GM19372 (cell line): Measurements from ENCODE around the gene TRHDE.

Source experiments
- ATAC-seq: cut with Tn5 transposase; IDR thresholded peaks from one replicate; pipeline ENCODE4 v1.9.1; 2021; ENCODE audit warnings: mild to moderate bottlenecking, low read depth, moderate library complexity; ENCODE audit not compliant: unreplicated experiment

The TRHDE gene, protein sequence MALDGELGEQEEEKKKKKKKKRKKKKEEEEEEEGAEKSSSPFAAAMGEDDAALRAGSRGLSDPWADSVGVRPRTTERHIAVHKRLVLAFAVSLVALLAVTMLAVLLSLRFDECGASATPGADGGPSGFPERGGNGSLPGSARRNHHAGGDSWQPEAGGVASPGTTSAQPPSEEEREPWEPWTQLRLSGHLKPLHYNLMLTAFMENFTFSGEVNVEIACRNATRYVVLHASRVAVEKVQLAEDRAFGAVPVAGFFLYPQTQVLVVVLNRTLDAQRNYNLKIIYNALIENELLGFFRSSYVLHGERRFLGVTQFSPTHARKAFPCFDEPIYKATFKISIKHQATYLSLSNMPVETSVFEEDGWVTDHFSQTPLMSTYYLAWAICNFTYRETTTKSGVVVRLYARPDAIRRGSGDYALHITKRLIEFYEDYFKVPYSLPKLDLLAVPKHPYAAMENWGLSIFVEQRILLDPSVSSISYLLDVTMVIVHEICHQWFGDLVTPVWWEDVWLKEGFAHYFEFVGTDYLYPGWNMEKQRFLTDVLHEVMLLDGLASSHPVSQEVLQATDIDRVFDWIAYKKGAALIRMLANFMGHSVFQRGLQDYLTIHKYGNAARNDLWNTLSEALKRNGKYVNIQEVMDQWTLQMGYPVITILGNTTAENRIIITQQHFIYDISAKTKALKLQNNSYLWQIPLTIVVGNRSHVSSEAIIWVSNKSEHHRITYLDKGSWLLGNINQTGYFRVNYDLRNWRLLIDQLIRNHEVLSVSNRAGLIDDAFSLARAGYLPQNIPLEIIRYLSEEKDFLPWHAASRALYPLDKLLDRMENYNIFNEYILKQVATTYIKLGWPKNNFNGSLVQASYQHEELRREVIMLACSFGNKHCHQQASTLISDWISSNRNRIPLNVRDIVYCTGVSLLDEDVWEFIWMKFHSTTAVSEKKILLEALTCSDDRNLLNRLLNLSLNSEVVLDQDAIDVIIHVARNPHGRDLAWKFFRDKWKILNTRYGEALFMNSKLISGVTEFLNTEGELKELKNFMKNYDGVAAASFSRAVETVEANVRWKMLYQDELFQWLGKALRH

DNA sequence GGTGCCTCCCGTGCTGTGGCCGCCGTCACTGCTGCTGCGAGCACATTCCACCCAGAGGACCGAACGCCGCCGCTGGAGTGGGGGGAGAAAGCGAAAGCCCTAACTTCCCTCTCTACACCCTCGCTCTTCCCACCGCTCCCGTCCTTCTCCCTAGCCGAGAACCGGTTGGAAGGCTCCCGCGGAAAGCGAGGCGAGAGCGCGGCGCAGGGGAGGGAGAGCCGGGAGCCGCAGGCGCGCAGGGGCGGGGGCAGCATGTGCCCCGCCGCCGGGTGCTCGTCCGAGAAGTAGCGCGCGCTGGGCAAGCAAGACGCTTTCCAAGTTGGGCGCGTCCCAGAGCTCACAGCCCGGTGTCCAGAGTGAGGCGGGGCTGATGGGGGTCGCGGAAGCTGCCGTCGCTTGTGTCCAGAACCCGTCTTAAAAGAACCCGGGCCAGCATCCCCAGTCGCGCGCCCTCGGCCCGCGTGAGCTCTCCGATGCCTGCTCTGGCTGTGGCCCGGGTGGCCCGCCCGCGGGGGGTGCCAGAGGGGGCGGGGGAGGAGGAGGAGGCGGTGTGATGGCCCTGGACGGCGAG lies at the start of gene TRHDE:
Gene TRHDE, plus strand, starts transcription at position 280 of the 571 bp plus-strand sequence. Its CDS starts 274 bp downstream, at position 554.
- ATAC-seq: no peak

DNA sequence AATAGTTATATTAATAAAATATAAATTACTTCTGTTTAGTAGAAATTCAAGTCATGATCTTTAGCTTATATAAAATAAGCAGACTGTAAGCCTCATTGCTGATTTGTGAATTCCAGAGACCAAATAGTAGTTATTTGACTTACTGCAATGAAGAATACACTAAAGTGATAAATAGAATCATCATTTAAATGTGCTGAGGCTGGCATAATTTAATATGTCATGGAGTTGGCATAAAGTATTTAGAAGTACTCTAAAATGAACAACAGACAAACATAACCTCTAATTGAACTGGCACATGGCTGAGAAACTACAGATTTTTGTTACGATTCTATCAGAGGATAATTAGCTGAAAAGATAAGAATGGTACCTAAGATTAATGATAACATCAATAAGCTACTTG lies 45.7 kb upstream of the TRHDE start:
- no peak for ATAC-seq

DNA sequence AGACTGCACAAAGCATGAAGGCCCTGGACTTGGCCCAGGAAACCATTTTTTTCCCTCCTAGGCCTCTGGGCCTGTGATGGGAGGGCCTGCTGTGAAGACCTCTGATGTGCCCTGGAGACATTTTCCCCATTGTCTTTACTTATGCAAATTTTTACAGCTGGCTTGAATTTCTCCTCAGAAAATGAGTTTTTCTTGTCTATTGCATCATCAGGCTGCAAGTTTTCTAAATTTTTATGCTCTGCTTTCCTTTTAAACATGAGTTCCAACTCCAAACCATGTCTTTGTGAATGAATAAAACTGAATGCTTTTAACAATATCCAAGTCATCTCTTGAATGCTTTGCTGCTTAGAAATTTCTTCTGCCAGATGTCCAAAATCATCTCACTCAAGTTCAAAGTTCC lies 43.7 kb upstream of the TRHDE start:
- ATAC-seq: no peak

DNA sequence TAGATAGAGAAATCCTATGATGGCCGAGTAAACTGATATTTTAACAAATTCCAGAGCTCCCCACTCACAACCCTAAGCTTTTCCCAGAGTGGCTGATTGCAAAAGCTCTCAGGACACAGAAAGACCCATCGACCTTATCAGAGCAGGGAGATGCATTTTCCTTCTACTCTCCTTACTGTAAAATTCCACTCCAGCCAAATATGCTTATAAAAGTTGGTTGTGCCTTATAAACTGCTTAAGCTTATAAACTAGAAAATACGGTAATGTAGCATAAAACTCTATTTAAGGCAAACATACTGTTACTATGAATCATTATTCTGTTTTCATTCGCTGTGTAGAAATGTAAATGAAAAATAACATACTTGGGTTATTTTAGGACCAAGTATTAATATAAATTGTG lies 41.6 kb upstream of the TRHDE start:
- no peak for ATAC-seq

DNA sequence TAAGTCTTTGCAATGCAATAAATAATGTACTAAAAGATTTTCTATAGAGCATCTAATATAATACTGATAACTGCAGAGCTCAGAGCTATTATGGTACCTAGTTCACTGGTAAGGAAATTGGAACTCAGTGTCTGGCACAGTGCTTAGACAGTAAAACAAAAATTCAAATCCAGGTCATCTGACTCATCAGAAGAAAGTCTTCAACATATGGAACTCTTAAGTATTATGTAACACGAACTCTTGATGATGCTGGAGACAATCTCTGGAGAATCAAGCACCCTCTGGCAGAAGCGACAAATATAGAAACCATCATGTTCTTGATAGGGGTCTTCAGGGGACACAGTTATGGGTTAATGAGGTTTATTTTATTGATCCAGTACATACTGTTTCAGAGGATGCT lies 37.3 kb upstream of the TRHDE start:
- ATAC-seq: no peak

DNA sequence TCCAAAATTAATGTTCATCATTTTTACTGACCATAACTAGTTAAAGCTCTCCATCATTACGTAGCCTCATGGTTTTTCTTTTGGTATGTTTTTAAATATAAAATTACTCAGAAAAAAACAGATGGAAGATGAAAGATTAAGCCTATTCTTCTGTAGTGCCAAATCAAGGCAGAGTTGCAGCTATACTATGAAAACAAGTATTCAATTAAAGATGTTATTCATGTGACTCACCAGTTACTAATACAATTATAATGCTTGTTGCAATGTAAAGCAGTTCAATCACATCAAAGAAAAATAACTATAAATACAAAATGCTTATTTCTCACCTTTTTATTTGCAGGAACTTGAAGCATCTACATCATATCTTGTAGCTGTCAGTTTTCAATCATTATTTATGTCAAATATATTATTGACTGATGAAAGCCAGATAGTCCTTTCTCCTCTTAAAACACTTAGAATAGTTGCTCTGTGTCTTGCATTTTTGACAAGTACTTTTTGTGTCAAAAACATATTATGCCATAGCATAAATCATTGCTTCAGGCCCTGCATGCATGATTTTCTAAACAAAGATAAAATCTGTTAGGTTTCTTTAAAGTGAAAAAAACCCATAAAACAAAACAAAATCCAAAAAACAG lies 36.0 kb upstream of the TRHDE start:
- no peak for ATAC-seq

DNA sequence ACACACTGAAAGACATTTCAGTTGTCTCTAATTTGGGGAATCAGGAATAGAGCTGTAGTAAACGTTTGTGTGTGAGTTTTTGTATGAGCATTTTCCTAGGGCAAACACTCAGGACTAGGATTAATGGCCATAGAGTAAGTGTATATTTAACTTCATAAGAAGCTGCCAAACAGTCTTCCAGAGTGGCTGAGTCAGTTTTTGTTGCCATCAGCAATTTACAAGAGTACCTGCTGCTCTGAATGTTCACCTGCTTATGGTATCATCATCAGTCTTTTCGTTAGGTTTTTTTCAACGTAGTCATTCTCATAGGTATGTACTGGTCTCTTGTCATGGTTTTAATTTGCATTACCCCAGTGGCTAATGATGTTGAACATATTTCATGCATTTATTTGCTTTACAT lies 30.6 kb upstream of the TRHDE start:
- no peak for ATAC-seq

DNA sequence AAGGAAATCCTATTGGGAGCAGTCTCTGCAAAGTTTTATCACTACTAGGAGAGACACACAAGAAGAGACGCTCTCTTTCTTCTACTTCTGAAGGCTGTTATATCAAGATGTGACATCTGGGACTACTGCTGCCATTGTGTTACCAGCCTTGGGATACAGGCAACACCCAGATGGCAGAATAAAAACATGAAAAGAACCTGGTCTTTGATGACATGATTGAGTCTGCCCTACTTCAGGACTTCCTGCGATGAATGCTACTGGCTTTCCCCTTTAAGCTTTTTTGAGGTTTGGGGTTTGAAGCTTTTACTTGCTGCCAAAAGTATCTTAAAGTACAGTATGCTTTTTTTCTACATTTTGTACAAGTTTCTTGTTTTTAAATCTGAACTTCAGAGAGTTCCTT lies 29.2 kb upstream of the TRHDE start:
- ATAC-seq: no peak

DNA sequence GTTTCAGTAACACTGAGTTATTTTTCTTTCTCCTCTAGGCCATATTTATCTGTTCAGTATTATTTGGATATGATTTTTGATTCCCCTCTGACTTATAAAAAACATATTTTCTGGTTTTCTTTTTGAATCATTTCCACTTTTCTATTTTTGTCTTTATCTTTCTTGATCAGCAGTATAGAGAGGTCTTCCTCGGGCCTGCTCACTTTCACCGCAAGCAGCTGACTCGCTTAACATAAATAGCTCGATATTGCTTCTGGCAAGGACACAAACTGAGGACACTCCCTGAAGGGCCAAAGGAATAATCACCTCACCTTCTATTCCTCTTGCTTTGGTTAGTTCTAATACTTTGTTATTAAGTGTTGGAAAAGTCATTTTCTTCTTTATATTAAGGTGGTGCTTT lies 25.8 kb upstream of the TRHDE start:
- no peak for ATAC-seq

DNA sequence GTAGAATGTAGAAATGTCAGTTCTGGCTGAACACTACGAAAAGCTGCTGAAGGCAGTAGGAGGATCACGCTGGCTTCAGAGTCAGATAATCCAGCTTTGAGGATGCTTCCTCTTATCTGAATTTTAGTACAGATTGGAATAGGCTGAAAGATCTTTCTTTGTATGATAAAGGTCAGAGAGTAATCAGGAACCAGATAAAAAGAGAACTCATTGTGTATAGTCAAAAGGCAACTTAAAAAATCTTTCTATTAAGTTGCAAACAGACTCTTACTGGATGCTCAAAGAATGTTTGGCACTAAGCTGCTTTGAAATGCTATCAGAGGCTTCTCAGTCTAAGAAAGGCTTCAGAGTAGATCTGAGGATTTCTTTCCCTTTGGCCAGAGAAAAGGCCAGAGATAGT lies 21.8 kb upstream of the TRHDE start:
- ATAC-seq: no peak

DNA sequence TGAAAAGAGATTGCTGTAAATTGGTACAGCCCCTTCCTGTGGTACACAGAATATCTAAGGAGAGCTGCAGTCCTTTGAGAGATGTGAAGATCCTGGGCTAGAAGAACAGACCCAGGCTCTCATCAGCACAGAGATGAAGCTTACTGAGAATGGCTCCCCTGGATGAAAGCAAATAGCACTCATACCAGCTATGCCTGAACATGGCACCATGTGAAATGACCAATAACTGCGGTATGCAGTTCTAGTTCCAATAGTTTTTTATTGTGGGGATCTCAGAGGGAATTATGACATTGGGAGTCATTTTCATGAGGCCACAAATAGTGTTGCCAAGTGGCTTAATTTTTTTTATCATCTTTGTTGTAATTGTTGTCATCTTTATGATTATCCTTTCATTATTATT lies 15.4 kb upstream of the TRHDE start:
- no peak for ATAC-seq

DNA sequence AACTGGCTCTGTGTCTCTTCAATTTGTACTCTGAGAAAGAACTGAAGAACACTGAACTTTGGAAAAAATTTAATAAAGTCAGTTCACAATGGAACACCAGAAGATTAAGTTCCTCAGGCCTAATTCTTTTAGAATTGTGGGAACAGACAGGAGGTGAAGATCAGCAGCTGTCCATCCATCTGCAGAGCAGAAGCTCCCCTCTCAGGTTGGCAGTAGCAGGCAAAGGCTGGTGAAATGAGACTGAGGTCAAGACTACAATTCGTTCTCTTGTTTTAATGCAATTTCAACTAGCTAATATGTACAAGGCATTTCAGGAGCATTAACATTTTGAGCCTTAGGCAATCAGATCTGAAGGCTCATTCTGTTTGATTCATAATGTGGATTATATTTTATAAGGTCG lies 10.3 kb upstream of the TRHDE start:
- ATAC-seq: no peak

DNA sequence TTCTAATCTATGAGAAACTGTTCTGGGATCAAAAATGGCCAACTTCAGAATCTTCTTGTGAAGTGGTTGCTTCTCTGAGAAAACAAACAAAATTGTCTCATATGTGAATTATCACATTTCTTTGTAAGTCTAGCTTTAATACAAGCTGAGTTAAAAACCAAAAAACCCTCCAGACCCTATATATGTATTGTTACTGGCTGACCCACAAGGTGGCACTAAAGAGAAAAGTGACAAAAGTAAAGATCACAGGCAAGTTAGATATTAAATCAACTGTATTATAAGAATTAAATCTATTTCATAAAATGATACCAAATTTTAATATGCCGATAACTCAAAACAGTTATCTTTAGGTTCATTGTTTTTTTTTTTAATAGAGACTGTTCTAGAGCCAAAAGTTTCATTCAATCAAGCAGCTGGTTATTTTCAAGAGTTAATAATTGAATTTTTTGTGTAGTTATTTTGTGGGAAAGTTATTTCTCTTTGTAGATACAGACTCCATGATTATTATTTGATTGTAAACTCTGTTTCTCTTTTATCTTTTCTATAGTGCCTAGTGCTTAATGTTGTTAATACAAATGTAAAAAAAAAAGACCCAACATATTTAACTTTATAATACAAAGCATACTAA lies 7.5 kb upstream of the TRHDE start:
- no peak for ATAC-seq

DNA sequence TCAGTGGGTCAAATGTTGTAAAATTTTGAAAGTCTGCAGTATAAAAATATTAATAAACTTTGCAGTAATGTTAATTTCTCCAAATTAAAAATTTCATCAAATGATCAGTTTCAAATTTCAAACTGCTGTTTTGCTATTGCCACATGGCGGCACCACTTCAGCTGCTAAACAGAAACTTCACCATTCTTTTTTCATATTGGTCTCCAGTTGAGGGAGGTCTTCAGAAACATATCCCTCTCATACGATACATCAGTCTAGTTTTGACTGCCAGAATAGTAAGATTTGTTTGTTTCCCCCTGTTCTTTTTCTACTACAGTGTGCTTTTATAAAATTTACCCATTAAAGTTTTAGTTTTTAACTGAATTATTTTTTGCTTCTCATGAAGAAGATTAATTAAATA lies 4.2 kb upstream of the TRHDE start:
- ATAC-seq: no peak

DNA sequence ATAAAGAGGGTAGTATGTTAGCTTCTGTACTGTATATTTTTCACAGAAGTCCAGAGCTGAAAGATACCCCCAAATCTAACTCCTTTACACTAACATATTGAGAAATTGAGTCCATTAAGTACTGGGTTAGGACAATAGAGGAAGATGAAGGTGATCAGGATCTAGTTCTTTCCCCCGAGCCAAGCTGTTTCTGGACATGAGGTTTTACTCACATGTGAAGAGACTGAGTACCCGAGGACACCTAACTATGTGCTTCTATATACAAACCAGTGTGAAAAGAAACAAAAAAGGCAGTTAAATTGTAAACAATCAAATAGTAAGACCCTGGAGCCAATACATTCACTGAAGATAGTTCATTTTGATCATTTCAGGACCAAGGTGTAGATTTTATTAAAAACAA lies 3.8 kb upstream of the TRHDE start:
- no peak for ATAC-seq

DNA sequence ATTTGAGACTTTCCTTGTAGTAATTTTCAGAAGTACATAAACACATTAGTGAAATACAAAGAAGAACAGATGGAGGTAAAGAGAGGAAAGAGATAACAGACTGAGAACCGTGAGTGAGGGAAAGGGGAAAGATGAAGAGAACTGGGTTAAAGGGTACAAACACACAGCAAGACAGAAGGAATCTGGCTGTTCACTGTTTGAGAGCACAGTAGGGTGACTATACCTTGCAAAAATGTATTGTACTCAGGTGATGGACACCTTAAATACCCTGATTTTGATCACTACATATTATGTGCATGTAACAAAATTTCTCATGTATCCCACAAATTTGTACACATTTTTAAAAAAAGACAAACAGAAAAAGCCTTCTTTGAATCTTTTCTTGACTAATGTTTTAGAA lies 2.7 kb upstream of the TRHDE start:
- no peak for ATAC-seq

DNA sequence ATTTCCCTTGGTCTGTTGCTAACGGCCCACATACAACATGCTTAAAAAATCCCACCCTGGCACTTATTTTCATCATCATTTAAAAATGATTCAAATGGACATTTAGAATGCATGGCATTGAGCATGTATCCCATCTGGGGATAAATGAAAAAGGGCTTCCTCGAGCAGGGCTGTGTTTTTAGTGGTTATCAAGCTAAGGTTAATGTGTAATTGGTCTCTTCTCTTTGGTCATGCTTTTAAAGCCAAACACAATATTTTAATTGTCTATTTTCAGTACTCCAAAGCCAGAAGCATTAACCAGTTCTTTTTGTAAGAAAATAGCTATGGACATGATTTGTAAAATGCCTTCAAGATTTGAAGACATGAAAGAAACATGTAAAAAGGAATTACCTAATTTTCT lies 1.9 kb upstream of the TRHDE start:
- ATAC-seq: no peak

DNA sequence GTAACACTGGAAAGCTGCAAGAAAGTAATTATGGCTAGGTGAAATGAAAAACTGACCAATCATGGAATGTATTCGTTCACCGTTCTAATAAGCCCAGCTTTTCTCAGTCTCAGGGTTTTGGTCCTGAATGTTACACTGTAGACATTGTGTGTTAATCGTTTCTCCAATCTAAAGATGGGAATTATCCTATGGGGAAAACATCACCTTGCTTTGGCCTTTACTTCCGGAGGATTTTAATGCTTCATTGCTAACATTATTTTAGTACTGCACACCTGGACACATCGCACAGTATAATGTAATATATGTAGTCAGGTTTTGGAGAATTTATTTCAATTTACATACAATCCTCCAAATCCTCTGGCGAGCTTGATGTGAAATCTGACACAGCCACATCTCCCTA lies 1.2 kb upstream of the TRHDE start:
- no peak for ATAC-seq

DNA sequence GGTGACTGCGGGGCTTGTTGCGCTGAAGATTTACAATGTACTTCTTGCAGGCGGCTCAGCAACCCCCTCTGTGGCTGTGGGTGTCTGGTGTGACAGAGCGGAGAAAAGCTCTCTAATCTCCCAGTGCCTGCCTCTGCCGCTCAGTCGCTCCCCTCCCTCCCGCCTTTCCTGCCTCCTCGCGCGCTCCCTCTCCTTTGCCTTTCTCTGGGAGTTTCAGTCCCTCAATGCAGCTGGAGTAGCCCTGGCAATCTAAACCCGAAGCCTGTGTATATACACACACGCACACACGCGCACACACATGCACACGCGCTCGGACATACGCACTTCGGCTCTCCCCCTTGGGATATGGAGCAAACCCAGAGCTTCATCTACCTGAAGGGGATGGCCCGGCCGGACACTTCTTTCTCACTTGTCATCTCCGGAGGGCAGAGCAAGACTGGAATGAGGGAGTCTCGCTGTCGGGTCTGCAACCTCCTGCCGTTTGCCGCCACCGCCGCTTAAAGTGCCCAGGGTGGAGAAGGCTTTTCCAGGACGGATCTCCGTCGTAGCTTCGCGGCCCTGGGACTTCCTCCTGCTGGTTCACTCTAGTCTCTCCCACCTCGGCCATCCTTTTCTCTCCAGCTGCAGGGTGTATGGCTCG lies 599 bp upstream of the TRHDE start:
- no peak for ATAC-seq
